ENCODE results near the gene LYPD3.

Gene LYPD3

GRCh38 chr19:43429395-43429794 is 36.0 kb downstream of the LYPD3 start:
- no peak for DNase-seq

GRCh38 chr19:43425567-43426392 is 39.6 kb downstream of the LYPD3 start:
- no peak for DNase-seq

DNA sequence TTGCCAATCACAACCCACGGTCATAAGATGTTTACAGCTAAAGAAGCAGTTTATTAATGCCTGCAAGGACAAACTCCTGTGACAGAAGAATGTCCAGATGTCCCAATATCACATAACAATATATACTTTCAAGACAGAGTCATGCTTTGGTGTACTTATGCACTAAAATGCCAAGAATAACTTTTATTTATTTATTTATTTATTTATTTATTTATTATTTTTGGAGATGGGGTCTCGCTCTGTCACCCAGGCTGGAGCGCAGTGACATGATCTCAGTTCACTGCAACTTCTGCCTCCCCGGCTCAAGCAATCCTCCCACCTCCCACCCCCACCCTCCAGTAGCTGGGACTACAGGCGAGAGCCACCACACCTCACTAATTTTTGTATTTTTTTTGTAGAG is 41.6 kb downstream of the LYPD3 start:
- DNase-seq = no peak

DNA sequence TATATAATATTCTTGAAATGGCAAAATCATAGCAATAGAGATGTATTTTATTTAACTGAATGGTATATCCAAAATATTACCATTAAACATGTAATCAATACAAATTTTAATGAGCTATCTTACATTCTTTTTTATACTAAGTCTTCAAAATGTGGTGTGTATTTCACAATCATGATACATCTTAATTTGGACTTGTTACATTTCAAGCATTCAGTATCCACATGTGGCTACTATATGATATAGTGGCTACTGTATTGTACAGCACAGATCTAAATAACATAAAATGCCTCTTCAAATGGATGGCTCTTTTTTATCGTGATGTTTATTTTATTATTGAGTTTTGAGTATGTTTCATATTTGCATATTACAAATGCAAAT is 42.7 kb downstream of the LYPD3 start:
- DNase-seq = no peak

- DNase-seq = no peak
Measured at GRCh38 chr19:43422000-43422688, 43.3 kb downstream of the LYPD3 start.

GRCh38 chr19:43420954-43421353 is 44.5 kb downstream of the LYPD3 start:
- DNase-seq = no peak

DNA sequence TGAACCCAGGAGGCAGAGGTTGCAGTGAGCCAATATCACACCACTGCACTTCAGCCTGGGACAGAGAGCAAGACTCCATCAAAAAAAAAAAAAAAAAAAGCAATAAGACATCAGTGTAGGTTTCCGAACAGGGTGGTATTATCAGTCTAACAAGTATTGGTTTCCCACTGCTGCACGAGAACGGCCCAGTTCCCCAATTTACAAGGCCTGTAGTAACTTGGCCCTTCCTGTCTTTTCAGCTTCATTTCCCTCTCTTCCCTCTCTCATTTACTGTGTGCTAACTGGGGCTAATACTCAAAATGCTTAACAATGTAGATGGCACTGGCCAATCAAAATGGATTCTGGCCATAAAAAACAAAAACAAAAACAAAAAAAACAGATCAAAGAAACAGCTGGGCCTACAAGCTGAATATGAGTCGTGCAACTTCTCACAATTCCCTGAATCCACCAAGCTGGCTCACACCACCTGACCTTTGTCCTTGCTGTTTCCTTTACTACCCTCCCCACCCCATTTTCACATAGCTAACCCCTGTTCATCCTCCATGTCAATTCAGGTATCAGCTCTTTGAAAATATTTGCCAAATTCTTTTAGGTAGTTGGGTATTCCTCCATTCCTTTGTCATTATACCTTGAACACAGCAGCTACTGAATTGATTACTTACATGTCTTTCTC is 48.3 kb downstream of the LYPD3 start:
- no peak for DNase-seq

DNA sequence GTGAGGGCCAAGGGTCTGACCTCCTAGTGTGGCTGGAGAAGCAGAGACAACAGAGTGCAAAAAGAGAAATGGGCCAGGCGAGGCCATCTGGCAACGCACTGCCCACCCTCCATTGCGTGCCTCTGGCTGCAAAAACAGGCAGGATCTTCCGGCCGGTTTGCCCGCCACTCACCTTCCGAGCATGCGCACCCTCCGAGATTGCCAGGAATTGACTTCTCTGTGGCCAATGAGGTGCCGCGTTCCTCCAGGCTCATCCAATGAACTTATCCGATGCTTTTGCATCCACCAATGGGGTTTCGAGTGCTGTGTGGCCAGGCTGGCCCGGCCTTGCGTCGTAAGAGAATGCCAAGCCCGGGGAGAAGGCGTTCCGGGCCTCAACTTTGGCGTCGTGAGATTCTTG is 50.9 kb downstream of the LYPD3 start, which contains the start of gene TEX101:
Gene TEX101 (plus strand): TSS at position 337 of the 400 bp plus-strand sequence. CDS start 1,030 bp downstream, outside the sequence.
- DNase-seq = no peak

GRCh38 chr19:43412441-43412840 is 53.0 kb downstream of the LYPD3 start:
- DNase-seq = no peak
